GM19328 (cell line): ENCODE measurements around the gene SPHK2.

Source experiments
- ATAC-seq: cut with Tn5 transposase; IDR thresholded peaks from one replicate; pipeline ENCODE4 v1.9.1; 2021; ENCODE audit warnings: mild to moderate bottlenecking, moderate library complexity; ENCODE audit not compliant: unreplicated experiment

The SPHK2 gene

GRCh38 chr19:48635966-48636858 lies 16.9 kb downstream of the SPHK2 start:
- ATAC-seq = no peak

- ATAC-seq = no peak
Measured at GRCh38 chr19:48636859-48637448, 17.6 kb downstream of the SPHK2 start, which contains the start of gene DBP. TSS of gene DBP (minus strand) at chr19:48637379. CDS start at chr19:48636994, 385 bp downstream.

DNA sequence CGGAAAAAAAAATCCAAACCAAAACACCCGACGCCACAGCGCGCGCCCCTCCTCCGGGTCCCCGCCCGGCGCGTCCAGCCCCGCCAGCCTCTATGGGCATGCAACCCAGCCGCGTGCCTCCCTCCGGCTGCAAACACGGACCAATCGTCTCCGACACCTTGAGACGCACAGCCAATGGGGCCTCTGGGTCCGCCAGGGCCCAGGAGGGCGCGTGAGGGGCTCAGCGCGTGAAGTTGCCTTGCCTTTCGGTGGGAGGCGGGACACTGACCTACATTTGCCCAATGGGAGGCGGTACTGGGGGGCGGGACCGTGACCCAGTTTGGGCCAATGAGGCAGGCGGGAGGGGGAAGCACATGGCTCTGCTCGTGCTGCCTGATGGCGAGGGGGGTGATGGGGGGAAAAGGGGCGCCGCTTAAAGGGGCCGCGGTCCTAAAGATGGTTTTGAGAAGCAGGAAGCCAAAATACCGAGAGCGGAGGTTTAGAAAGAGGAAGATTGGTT lies 18.2 kb downstream of the SPHK2 start:
- peak; percentile 64 for ATAC-seq

DNA sequence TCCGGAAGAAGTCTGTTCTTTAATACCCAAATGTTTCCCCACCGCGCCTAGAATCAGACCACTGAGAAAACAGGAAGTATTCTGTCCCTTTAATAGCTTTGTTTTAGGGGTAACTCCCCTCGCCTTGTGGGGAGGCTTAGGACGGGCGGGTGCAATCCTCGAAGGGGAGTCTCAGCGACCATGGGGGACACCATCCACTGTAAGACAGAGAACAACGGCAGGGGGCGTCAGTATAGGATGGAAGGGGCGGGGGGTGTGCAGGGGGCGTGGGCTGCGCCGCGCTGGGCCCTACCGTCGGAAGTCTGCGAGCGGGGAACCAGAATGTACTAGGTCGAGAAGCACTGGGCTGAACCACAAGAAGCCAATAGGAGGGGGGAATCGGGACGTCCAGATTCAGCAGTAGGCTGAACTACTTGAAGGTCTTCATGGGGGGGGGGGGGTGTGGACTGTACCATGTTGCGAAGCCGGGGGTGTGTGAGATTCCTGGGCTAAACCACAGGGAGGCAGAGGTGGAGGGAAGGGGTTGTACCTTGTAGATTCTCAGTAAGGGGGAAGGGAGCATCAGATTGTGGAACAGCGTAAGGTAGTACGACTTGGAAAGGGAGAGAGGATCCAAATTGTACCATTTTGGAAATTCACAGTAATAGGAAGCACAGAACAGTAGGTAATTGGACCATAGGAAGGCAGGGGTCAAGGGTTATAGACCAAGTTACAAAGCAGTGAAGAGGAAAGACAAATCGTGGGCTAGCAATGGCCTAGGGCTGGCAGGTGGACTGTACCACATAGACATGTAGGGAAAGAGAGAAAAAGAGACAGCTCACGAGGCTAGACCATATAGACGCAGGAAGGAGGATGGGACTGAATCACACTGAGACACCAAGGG lies 18.9 kb downstream of the SPHK2 start:
- ATAC-seq = peak; percentile 19

- ATAC-seq = no peak
Measured at GRCh38 chr19:48638831-48639381, 19.6 kb downstream of the SPHK2 start.

GRCh38 chr19:48639483-48640375 lies 20.4 kb downstream of the SPHK2 start:
- no peak for ATAC-seq

DNA sequence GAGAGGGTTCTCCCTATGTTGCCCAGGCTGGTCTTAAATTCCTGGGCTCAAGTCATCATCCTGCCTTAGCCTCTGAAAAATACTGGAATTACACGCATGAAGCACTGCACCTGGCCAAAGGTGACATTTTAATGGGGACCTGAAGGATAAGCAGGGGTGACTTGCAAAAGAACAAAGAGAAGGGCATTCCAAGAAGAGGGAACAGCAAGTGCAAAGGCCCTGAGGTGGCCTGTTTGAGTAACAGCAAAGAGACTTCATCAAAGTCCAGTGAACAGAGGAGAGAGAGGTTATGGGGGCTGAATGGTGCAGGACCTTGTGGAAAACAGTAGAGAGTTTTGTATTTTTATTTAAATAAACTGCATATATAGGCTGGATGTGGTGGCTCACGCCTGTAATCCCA lies 22.5 kb downstream of the SPHK2 start:
- ATAC-seq = no peak

DNA sequence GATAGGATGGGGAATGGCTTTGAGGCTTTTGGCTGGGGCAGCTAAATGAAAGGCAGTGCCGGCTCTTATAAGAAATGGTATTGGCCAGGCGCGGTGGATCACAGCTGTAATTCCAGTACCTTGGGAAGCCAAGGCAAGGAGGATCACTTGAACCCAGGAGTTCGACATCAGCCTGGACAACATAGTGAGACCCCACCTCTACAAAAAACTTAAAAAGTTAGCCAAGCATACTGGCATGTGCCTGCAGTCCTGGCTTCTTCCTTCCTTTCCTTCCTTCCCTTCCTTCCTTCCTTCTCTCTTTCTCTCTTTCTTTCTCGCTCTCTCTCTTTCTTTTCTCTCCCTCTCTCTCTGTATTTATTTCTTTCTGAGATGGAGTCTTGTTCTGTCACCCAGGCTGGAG lies 23.6 kb downstream of the SPHK2 start:
- no peak for ATAC-seq

DNA sequence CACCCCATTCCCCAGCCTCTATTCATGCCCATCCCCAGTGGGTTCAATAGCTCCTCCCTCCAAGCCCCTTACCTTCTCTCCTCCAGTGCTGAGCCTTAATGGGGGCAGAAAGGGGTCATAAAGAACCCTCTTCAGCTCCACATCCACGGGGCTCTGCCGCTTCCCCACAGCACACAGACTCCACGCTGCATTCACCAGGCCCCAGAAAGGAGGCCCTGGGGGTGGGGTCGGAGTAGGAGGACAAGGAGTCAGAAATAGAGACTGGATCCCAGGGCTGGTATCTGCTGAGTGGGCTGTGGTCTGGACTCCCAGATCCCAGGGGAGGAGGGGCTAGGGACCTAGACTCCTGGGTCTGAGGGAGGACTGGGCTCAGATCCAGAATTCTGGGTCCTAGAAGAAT lies 25.0 kb downstream of the SPHK2 start:
- ATAC-seq = no peak

- no peak for ATAC-seq
Measured at GRCh38 chr19:48644839-48645619, 25.7 kb downstream of the SPHK2 start.

- no peak for ATAC-seq
Measured at GRCh38 chr19:48645620-48646000, 26.3 kb downstream of the SPHK2 start.

DNA sequence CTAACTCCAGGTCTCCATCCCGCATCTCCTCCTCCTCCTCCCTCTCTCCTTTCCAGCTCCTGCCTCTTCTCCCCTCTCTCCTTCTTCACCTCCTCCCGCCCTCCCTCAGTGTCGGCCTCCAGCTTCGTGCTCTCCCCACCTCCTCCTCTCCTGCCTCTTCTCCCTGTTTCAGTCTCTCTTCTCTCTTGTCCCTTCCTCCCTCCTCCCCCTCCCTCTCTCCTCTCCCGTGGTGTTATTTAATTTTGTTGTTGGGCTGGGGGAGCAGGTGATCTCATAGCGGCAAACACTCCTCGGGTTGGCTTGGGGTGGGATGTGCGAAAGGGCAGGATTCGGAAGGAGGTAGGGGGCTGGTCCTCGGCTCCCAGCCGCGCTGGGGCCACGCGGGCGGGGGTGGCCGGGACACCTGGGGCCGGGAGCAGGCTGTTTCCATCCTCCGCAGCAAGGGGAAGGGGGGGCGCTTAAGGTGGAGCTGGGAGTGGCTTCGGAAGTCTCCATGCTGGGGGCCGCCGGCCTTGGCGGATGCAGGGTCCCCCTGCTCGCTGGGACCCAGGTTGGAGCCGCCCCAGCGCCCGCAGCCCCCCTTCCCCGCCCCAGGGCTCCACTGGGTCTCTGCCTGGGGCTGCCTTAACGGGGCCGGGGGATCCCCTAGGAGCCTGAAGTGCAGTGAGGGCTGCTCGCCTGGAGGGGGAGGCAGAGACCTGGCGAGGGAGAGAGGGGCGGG lies 26.9 kb downstream of the SPHK2 start, which contains the start of gene CA11:
Gene CA11, minus strand, starts transcription at position 187 of the 721 bp plus-strand sequence. CDS start 555 bp downstream, outside the sequence.
- peak; percentile 69 for ATAC-seq

GRCh38 chr19:48646722-48647216 lies 27.5 kb downstream of the SPHK2 start:
- ATAC-seq = no peak

DNA sequence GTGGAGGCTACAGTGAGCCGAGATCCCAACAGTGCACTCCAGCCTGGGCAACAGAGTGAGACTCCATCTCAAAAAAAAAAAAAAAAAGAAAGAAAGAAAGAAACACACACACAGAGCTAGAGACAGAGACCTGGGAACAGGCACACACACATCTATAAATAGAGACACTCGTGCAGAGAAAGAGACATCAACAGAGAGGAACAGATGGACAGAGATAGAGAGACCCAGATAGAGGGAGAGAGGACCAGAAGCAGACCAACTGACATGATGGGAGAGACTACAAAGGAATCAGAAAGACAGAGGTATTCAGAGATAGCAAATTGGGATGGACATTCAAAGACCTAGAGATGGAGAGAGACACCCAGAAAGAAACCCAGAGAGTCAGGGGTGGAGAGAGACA lies 28.8 kb downstream of the SPHK2 start:
- ATAC-seq = no peak

DNA sequence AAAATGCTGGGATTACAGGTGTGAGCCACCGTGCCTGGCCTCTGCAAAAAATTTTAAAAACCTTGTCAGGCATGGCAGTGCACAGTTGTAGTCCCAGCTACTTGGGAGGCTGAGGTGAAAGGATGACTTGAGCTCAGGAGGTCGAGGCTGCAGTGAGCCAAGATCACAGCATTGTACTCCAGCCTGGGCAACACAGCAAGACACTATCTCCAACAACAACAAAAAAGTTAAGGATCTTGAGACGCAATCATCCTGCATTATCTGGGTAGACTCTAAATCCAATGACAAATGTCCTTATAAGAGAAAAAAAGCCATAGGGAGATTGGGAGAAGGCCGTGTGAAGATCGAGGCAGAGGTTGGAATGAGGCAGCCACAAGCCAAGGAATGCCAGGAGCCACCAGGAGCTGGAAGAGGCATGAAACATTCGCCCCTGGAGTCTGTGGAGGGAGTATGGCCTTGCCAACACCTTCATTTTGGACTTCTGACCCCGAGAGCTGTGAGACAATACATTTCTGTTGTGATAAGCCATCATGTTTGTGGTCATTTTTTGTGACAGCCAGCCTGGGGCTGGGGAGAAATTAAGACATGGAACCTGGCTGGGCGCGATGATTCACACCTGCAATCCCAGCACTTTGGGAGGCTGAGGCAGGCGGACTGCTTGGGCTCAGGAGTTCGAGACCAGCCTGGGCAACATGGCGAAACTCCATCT lies 31.8 kb downstream of the SPHK2 start:
- no peak for ATAC-seq

- no peak for ATAC-seq
Measured at GRCh38 chr19:48651683-48652048, 32.4 kb downstream of the SPHK2 start.

DNA sequence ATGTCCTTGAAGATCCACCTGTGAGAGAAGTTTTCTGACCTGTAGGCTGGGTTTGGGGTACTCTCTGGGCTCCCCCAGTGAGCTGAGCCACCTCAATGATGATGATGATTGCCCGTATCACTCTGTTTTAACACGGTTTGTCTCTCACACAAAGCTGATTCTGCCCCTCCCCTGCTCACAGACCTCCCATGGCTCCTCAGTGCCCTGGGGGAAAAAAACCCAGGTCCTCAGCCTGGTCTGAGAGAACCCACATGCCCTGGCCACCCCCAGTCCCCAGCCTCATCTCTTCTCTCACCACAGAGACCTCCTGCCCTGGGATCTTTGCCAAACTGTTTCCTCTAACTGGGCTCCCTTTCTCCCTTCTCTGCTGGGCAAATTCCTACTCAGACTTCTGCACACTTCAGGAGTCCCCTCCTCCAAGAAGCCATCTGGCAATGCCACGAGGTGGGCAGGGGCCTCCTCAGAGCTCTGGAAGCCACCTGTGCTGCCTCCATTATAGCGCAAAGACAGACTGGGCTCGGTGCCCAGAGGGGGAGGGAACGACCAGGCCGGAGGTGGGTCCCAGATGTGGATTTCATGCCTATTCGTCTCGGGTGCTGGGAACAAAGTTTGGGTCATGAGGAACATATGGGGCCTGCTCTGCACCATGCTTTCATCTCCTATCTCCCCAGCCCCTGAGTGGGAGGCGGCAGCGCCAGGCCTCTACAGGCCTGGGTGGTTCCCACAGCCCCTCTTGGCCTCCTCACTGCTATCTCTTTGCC lies 35.2 kb downstream of the SPHK2 start:
- ATAC-seq = no peak
